SH-SY5Y (cell line): ENCODE measurements around the gene MORC1.

Experiments used
- GATA2 ChIP-seq: IDR thresholded peaks from 2 replicates; pipeline ENCODE4 v1.6.1; 2011; ENCODE audit warnings: mild to moderate bottlenecking, low read depth, low read length
- GATA3 ChIP-seq: IDR thresholded peaks from 2 replicates; pipeline ENCODE4 v1.6.1; 2011; ENCODE audit warnings: low read depth, mild to moderate bottlenecking, low read length, moderate library complexity

MORC1 gene

GRCh38 chr3:109033000-109033660 lies 84.8 kb downstream of the MORC1 start:
- no peak for TF ChIP-seq GATA2

- no peak for TF ChIP-seq GATA3
- TF ChIP-seq GATA2: no peak
Measured at GRCh38 chr3:109028753-109029152, 89.2 kb downstream of the MORC1 start.

- TF ChIP-seq GATA3 (no peak), GATA2 (no peak)
Measured at GRCh38 chr3:109026821-109027220, 91.1 kb downstream of the MORC1 start.

- TF ChIP-seq GATA2: no peak
- no peak for TF ChIP-seq GATA3
Measured at GRCh38 chr3:109025896-109026295, 92.0 kb downstream of the MORC1 start.

GRCh38 chr3:109023656-109024254 lies 94.2 kb downstream of the MORC1 start:
- TF ChIP-seq GATA3: no peak
- no peak for TF ChIP-seq GATA2

GRCh38 chr3:109023167-109023566 lies 94.8 kb downstream of the MORC1 start:
- TF ChIP-seq GATA2 (no peak), GATA3 (no peak)

- TF ChIP-seq GATA3 (no peak), GATA2 (no peak)
Measured at GRCh38 chr3:109021556-109021955, 96.4 kb downstream of the MORC1 start.

- TF ChIP-seq GATA3 (no peak), GATA2 (no peak)
Measured at GRCh38 chr3:109018828-109019227, 99.1 kb downstream of the MORC1 start.

GRCh38 chr3:109005443-109005842 lies 112.5 kb downstream of the MORC1 start:
- TF ChIP-seq GATA2 (no peak), GATA3 (no peak)

- TF ChIP-seq GATA3: no peak
Measured at GRCh38 chr3:108998436-108998835, 119.5 kb downstream of the MORC1 start.

GRCh38 chr3:108985844-108986243 lies 132.1 kb downstream of the MORC1 start:
- TF ChIP-seq GATA3 (no peak), GATA2 (no peak)

GRCh38 chr3:108983051-108983450 lies 134.9 kb downstream of the MORC1 start:
- no peak for TF ChIP-seq GATA2
- TF ChIP-seq GATA3: no peak

GRCh38 chr3:108976058-108976457 lies 141.9 kb downstream of the MORC1 start:
- TF ChIP-seq GATA3 (no peak), GATA2 (no peak)

- TF ChIP-seq GATA2 (no peak), GATA3 (no peak)
Measured at GRCh38 chr3:108973019-108973418, 144.9 kb downstream of the MORC1 start.

- TF ChIP-seq GATA3 (no peak), GATA2 (no peak)
Measured at GRCh38 chr3:108972482-108972881, 145.5 kb downstream of the MORC1 start.
